ENCODE measurements around the gene NR4A3. TPM values are rescaled to one million over a fixed set of nuclear protein-coding genes. Genes with fewer than 3 reads are reported as not detected.

The NR4A3 gene
- total and polyA plus RNA-seq, 10 of the 15 experiments (the other 5 are each of a cell fraction or from before 2014, with no cell fraction given): 0.04 to 2.1 (median 0.64) TPM; not detected in 1

GRCh38 chr9:99858087-99858486, 36.4 kb downstream of the NR4A3 start:
- ChIA-PET SMC1A (ENCODE audit: uncharacterized antibody, unreplicated experiment) (interaction anchor here (1.2 to 1.9 kb wide), 3 partner anchors 9 to 30 kb away, joined by 3 to 7 read pairs (median 3); no protein-coding TSS in a partner anchor), RAD21 (ENCODE audit: unreplicated experiment) (interaction anchor here (1.3 kb wide), 1 partner anchor 33 kb away, joined by 3 read pairs; no protein-coding TSS in a partner anchor), CTCF (interaction anchor here (1.8 kb wide), 1 partner anchor 16 kb away, joined by 5 read pairs; no protein-coding TSS in a partner anchor), POLR2A (no interaction called here)
- Histone ChIP-seq H3K4me3 (no peak overlapping the region), H3K79me2 (ENCODE audit: control insufficient read depth, insufficient read depth, low read length) (no peaks in the 10 kb centered on the region), H3K4me2 (ENCODE audit: control insufficient read depth, insufficient read depth) (no peak overlapping the region), H3K9me3 (replicated peaks; ENCODE audit: control insufficient read depth, insufficient read depth, low read length) (no peaks in the 10 kb centered on the region), H3K27ac (ENCODE audit: control insufficient read depth, insufficient read depth) (no peak overlapping the region), H2AFZ (ENCODE audit: control insufficient read depth, low read depth, low read length) (no peak overlapping the region), H3K27me3 (replicated peaks in 1 of 2; ENCODE audit: control insufficient read depth in 2 of 2, insufficient read depth in 2 of 2, low read length in 1 of 2) (no peaks in the 10 kb centered on the region), H3K9ac (ENCODE audit: control insufficient read depth, insufficient read depth, low read length) (no peak overlapping the region), H4K20me1 (ENCODE audit: control insufficient read depth, insufficient read depth) (no peaks in the 10 kb centered on the region), H3K36me3 (ENCODE audit: control insufficient read depth in 2 of 2, insufficient read depth in 2 of 2, low read length in 1 of 2) (no peaks in the 10 kb centered on the region), H3K4me1 (ENCODE audit: control insufficient read depth, insufficient read depth, low read length) (no peaks in the 10 kb centered on the region)
- in situ Hi-C loops (cut with MboI) (no loop called here), intact Hi-C loops (cut with micrococcal nuclease; ENCODE audit: unreplicated experiment) (no loop called here)
- ATAC-seq: no peak
- no peak for FAIRE-seq
- WGBS (ENCODE audit: insufficient coverage, insufficient replicate concordance, low lambda C conversion rate, missing lambda C conversion rate): 78% methylated on average over 3 of the region's 3 CpGs
- no TSS peak for BruUV-seq (replicated peaks)
- no peak for DNase-seq (ENCODE audit: low read depth, low spot score)
- no peak for TF ChIP-seq SRF (IDR thresholded peaks at IDR 0.05; ENCODE audit: low read depth in 2 of 2, low read length in 2 of 2)
- TF ChIP-seq ZNF207 (IDR thresholded peaks at IDR 0.05; ENCODE audit: borderline replicate concordance): no peak
- TF ChIP-seq ZZZ3 (IDR thresholded peaks at IDR 0.05; ENCODE audit: control insufficient read depth, insufficient read length, low read depth): no peak

GRCh38 chr9:99859243-99859980, 37.7 kb downstream of the NR4A3 start:
- intact Hi-C loops (cut with micrococcal nuclease; ENCODE audit: unreplicated experiment) (no loop called here), in situ Hi-C loops (cut with MboI) (no loop called here)
- CTCF ChIA-PET: interaction anchor here (0.8 kb wide), 1 partner anchor 37 kb away, joined by 3 read pairs; the partner anchor contains the start of gene NR4A3
- DNase-seq (ENCODE audit: low read depth, low spot score) (no peak), FAIRE-seq (no peak), ATAC-seq (no peak)
- Histone ChIP-seq H3K9ac (ENCODE audit: control insufficient read depth, insufficient read depth, low read length) (no peak overlapping the region), H3K4me1 (ENCODE audit: control insufficient read depth, insufficient read depth, low read length) (no peaks in the 10 kb centered on the region), H3K27me3 (replicated peaks in 1 of 2; ENCODE audit: control insufficient read depth in 2 of 2, insufficient read depth in 2 of 2, low read length in 1 of 2) (no peaks in the 10 kb centered on the region), H3K36me3 (ENCODE audit: control insufficient read depth in 2 of 2, insufficient read depth in 2 of 2, low read length in 1 of 2) (no peaks in the 10 kb centered on the region), H2AFZ (ENCODE audit: control insufficient read depth, low read depth, low read length) (no peak overlapping the region), H4K20me1 (ENCODE audit: control insufficient read depth, insufficient read depth) (no peaks in the 10 kb centered on the region), H3K4me2 (ENCODE audit: control insufficient read depth, insufficient read depth) (no peak overlapping the region), H3K79me2 (ENCODE audit: control insufficient read depth, insufficient read depth, low read length) (no peaks in the 10 kb centered on the region), H3K9me3 (replicated peaks; ENCODE audit: control insufficient read depth, insufficient read depth, low read length) (no peaks in the 10 kb centered on the region), H3K27ac (ENCODE audit: control insufficient read depth, insufficient read depth) (no peak overlapping the region), H3K4me3 (no peak overlapping the region)
- BruUV-seq (replicated peaks): no TSS peak
- RAD21 ChIA-PET (ENCODE audit: unreplicated experiment): no interaction called here
- POLR2A ChIA-PET: interaction anchor here (0.5 to 0.9 kb wide), 2 partner anchors 9 to 344 kb away, joined by 3 read pairs; no protein-coding TSS in a partner anchor
- SMC1A ChIA-PET (ENCODE audit: uncharacterized antibody, unreplicated experiment): interaction anchor here (0.8 to 1.6 kb wide), 3 partner anchors 9 to 35 kb away, joined by 3 to 5 read pairs (median 4); no protein-coding TSS in a partner anchor
- 76% methylated on average over 5 of the region's 5 CpGs for WGBS (ENCODE audit: insufficient coverage, insufficient replicate concordance, low lambda C conversion rate, missing lambda C conversion rate)
- TF ChIP-seq CHD4 (IDR thresholded peaks at IDR 0.05) (no peak), BCLAF1 (IDR thresholded peaks at IDR 0.05) (no peak), SUZ12 (IDR thresholded peaks at IDR 0.05; ENCODE audit: unreplicated experiment) (no peak), GATAD2B (conservative IDR thresholded peaks at IDR 0.05; ENCODE audit: low read depth) (no peak), ZNF207 (IDR thresholded peaks at IDR 0.05; ENCODE audit: borderline replicate concordance) (no peak)

Data from GM12878 (cell line).